ENCODE data around the gene MS4A10. TPM values are rescaled to one million over a fixed set of nuclear protein-coding genes. Genes with fewer than 3 reads are reported as not detected.

Gene MS4A10
- polyA plus RNA-seq, 1 donor from 2014 or later = not detected

DNA sequence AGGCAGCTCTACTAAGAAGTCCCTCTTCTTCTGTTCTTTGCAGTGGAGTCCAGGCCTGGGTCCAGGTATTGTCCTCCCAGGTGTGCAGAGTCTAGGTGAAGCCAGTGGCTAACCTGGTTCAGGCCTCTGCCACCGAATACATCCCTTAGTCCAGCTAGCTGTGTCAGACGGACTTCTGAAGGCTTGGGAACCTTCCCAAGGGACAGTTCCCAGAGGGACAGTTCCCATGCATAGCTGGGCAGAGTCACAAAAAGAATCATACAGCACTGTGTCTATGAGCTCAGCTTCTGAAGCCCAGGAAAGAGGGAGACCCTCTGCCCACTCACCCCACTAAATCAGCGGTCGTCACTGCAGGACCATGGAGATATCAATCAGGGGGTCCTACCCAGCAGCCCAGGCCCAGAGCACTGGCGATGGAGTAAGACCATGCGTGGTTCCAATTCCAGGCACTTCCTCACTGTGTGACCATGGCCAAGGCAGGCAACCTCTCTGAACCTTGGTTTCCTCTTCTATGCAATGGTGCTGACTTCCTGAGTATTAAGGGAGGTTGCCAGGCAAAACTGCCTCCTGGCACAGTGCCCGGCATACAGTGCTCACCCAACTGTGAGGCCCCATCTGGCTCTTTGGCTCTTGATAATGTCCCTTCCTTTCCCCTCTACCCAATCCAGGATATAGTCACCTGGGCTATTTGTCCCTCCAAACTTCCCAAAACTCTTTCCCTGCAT lies 3.4 kb downstream of the MS4A10 start:
- no peaks in the 10 kb centered on the region for H3F3A ChIP-seq (ENCODE audit: insufficient read depth, low read length, poor library complexity, severe bottlenecking)
- no peaks in the 10 kb centered on the region for H3K9me2 ChIP-seq (ENCODE audit: insufficient read depth, low read length)
- TF ChIP-seq POLR2AphosphoS5 (IDR thresholded peaks at IDR 0.05) (no peak), TAF1 (IDR thresholded peaks at IDR 0.05; ENCODE audit: low read depth) (no peak), EP300 (conservative IDR thresholded peaks at IDR 0.05; ENCODE audit: poor library complexity, severe bottlenecking) (no peak), RAD21 (conservative IDR thresholded peaks at IDR 0.05) (no peak)
- no peak overlapping the region for H2AFZ ChIP-seq (ENCODE audit: low read depth, low read length)
- H3K4me3 ChIP-seq (ENCODE audit: low read length) = no peak overlapping the region
- H3K9ac ChIP-seq (ENCODE audit: low read length) = no peak overlapping the region
- no peaks in the 10 kb centered on the region for H3K9me3 ChIP-seq (ENCODE audit: low read length)
- no peaks in the 10 kb centered on the region for H3K27me3 ChIP-seq (ENCODE audit: insufficient read depth, low read depth, low read length)
- H3K27ac ChIP-seq (ENCODE audit: low read length) = no peak overlapping the region
- no peaks in the 10 kb centered on the region for H4K20me1 ChIP-seq (ENCODE audit: insufficient read depth)
- no peaks in the 10 kb centered on the region for H3K79me2 ChIP-seq (replicated peaks; ENCODE audit: insufficient read depth, low read length)
- no peaks in the 10 kb centered on the region for H3K36me3 ChIP-seq (ENCODE audit: insufficient read depth, low read length)
- H3K4me2 ChIP-seq (ENCODE audit: low read length) = no peak overlapping the region

DNA sequence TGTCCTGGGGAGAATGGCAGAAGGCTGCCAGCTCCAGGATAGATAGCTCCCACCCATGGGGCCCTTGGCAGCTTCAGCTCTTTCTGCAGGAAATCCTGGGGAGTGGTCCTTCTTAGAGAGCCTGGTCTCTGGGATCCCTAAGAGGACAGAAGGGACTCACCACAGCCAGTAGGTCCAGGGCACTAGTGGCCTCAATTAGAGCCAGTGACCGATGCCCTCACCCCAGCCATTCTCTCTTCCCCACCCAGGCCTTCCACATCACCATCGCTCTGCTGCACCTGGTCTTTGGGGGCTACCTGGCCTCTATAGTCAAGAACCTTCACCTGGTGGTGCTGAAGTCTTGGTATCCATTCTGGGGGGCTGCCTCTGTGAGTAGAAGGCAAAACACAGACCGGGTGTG lies 5.6 kb downstream of the MS4A10 start:
- TF ChIP-seq TAF1 (IDR thresholded peaks at IDR 0.05; ENCODE audit: low read depth) (no peak), EP300 (conservative IDR thresholded peaks at IDR 0.05; ENCODE audit: poor library complexity, severe bottlenecking) (no peak), EZH2 (IDR thresholded peaks at IDR 0.05; ENCODE audit: borderline replicate concordance, insufficient read depth, low read length, poor library complexity, severe bottlenecking) (no peak), SMC3 (conservative IDR thresholded peaks at IDR 0.05; ENCODE audit: poor library complexity) (no peak)
- TF ChIP-seq, protein P1, sequence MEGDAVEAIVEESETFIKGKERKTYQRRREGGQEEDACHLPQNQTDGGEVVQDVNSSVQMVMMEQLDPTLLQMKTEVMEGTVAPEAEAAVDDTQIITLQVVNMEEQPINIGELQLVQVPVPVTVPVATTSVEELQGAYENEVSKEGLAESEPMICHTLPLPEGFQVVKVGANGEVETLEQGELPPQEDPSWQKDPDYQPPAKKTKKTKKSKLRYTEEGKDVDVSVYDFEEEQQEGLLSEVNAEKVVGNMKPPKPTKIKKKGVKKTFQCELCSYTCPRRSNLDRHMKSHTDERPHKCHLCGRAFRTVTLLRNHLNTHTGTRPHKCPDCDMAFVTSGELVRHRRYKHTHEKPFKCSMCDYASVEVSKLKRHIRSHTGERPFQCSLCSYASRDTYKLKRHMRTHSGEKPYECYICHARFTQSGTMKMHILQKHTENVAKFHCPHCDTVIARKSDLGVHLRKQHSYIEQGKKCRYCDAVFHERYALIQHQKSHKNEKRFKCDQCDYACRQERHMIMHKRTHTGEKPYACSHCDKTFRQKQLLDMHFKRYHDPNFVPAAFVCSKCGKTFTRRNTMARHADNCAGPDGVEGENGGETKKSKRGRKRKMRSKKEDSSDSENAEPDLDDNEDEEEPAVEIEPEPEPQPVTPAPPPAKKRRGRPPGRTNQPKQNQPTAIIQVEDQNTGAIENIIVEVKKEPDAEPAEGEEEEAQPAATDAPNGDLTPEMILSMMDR (IDR thresholded peaks at IDR 0.05; ENCODE audit: poor library complexity, severe bottlenecking) = no peak
- H4K20me1 ChIP-seq (ENCODE audit: insufficient read depth) = no peaks in the 10 kb centered on the region
- no peak overlapping the region for H3K27ac ChIP-seq (ENCODE audit: low read length)

DNA sequence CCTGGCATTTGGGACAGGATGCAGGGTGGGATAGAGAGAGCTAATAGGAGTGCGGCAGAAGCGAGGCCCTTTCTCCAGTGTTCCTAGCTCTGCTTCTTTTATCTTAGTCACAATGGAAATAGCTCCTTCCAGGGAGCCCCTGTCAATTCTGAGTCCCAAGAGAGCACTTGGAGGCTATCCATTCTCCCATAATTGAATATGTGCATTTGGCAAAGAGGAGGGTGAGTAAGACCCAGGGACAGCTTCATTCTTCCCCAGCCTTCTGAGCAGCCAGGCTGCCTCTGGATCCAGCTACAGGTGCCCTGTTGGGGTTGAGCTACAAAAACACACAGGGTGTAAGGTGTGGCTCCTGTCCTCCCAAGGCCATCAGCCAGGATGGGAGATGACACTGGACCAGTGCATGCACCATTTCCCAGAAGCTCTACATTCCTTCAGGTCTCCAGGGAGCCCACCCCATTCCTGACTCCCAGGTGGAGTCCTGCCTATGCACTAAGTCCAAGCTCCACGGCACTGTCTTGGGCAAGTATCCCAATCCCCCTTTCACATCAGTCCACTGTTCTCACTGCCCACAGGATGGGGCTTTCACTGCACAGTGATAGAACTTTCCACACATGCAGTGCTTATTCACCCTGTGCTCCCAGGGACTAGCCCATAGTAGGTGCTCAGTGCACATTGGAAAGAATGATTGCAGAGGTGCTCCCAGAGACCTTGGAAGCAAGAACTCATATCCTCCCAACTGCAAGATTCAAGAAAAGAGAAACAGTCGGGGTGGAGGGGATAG lies 6.2 kb downstream of the MS4A10 start:
- Histone ChIP-seq H3K27me3 (ENCODE audit: insufficient read depth, low read depth, low read length) (no peaks in the 10 kb centered on the region), H2AFZ (ENCODE audit: low read depth, low read length) (no peak overlapping the region), H3K27ac (ENCODE audit: low read length) (no peak overlapping the region), H3K9me3 (ENCODE audit: low read length) (no peaks in the 10 kb centered on the region), H3K36me3 (ENCODE audit: insufficient read depth, low read length) (no peaks in the 10 kb centered on the region), H3F3A (ENCODE audit: insufficient read depth, low read length, poor library complexity, severe bottlenecking) (no peaks in the 10 kb centered on the region), H3K9me2 (ENCODE audit: insufficient read depth, low read length) (no peaks in the 10 kb centered on the region), H3K79me2 (replicated peaks; ENCODE audit: insufficient read depth, low read length) (no peaks in the 10 kb centered on the region), H4K20me1 (ENCODE audit: insufficient read depth) (no peaks in the 10 kb centered on the region), H3K4me3 (ENCODE audit: low read length) (no peak overlapping the region), H3K9ac (ENCODE audit: low read length) (no peak overlapping the region), H3K4me2 (ENCODE audit: low read length) (no peak overlapping the region)
- TF ChIP-seq EP300 (conservative IDR thresholded peaks at IDR 0.05; ENCODE audit: poor library complexity, severe bottlenecking) = no peak
- no peak for TF ChIP-seq MXI1 (conservative IDR thresholded peaks at IDR 0.05; ENCODE audit: poor library complexity, severe bottlenecking)
- no peak for TF ChIP-seq EZH2 (IDR thresholded peaks at IDR 0.05; ENCODE audit: borderline replicate concordance, insufficient read depth, low read length, poor library complexity, severe bottlenecking)
- TF ChIP-seq POLR2AphosphoS5 (IDR thresholded peaks at IDR 0.05) = no peak
- no peak for TF ChIP-seq SMC3 (conservative IDR thresholded peaks at IDR 0.05; ENCODE audit: poor library complexity)
- TF ChIP-seq, protein P2, sequence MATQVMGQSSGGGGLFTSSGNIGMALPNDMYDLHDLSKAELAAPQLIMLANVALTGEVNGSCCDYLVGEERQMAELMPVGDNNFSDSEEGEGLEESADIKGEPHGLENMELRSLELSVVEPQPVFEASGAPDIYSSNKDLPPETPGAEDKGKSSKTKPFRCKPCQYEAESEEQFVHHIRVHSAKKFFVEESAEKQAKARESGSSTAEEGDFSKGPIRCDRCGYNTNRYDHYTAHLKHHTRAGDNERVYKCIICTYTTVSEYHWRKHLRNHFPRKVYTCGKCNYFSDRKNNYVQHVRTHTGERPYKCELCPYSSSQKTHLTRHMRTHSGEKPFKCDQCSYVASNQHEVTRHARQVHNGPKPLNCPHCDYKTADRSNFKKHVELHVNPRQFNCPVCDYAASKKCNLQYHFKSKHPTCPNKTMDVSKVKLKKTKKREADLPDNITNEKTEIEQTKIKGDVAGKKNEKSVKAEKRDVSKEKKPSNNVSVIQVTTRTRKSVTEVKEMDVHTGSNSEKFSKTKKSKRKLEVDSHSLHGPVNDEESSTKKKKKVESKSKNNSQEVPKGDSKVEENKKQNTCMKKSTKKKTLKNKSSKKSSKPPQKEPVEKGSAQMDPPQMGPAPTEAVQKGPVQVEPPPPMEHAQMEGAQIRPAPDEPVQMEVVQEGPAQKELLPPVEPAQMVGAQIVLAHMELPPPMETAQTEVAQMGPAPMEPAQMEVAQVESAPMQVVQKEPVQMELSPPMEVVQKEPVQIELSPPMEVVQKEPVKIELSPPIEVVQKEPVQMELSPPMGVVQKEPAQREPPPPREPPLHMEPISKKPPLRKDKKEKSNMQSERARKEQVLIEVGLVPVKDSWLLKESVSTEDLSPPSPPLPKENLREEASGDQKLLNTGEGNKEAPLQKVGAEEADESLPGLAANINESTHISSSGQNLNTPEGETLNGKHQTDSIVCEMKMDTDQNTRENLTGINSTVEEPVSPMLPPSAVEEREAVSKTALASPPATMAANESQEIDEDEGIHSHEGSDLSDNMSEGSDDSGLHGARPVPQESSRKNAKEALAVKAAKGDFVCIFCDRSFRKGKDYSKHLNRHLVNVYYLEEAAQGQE (IDR thresholded peaks at IDR 0.05; ENCODE audit: borderline replicate concordance) = no peak
- no peak for TF ChIP-seq TAF1 (IDR thresholded peaks at IDR 0.05; ENCODE audit: low read depth)
- no peak for TF ChIP-seq RAD21 (conservative IDR thresholded peaks at IDR 0.05)
- TF ChIP-seq, protein P1 (IDR thresholded peaks at IDR 0.05; ENCODE audit: poor library complexity, severe bottlenecking) = no peak

More for the DNA sequence above, 5.6 kb downstream of the MS4A10 start:
- Histone ChIP-seq H3K79me2 (replicated peaks; ENCODE audit: insufficient read depth, low read length) (no peaks in the 10 kb centered on the region), H3K36me3 (ENCODE audit: insufficient read depth, low read length) (no peaks in the 10 kb centered on the region), H3F3A (ENCODE audit: insufficient read depth, low read length, poor library complexity, severe bottlenecking) (no peaks in the 10 kb centered on the region), H3K9ac (ENCODE audit: low read length) (no peak overlapping the region), H2AFZ (ENCODE audit: low read depth, low read length) (no peak overlapping the region), H3K4me3 (ENCODE audit: low read length) (no peak overlapping the region), H3K9me2 (ENCODE audit: insufficient read depth, low read length) (no peaks in the 10 kb centered on the region), H3K9me3 (ENCODE audit: low read length) (no peaks in the 10 kb centered on the region), H3K27me3 (ENCODE audit: insufficient read depth, low read depth, low read length) (no peaks in the 10 kb centered on the region), H3K4me2 (ENCODE audit: low read length) (no peak overlapping the region)

All from neural cell (in vitro differentiated cells).